WTC11 (cell line): ENCODE data around the gene ZNF292. TPM values are rescaled to one million over a fixed set of nuclear protein-coding genes. Genes with fewer than 3 reads are reported as not detected.

Experiments used
- ATAC-seq: fragments of 200-7000 bp; cut with Tn5 transposase; 2 replicates; pipeline ENCODE4 v1.10.0; 2021; ENCODE audit warnings: mild to moderate bottlenecking, moderate library complexity
- CTCF ChIA-PET: fragments of 300-600 bp; sonication (Branson Sonifier 250); formaldehyde crosslinking; loops from one replicate; lab custom pipeline; 2021; ENCODE audit warnings: antibody characterized with exemption; lab: Charles Lee
- POLR2A ChIA-PET: fragments of 350-600 bp; sonication (Branson Sonifier 250); formaldehyde crosslinking; loops from one replicate; lab custom pipeline; 2021; ENCODE audit warnings: antibody characterized with exemption; lab: Charles Lee
- DNase-seq: peaks from one replicate; pipeline ENCODE4 v3.0.0; 2021; ENCODE audit warnings: low spot score
- H3K27ac Mint-ChIP-seq: 2 replicates; pipeline ENCODE4 v1.8.0; 2021; ENCODE audit warnings: mixed read lengths
- H3K27me3 Mint-ChIP-seq: 2 replicates; pipeline ENCODE4 v1.8.0; 2021; ENCODE audit warnings: low read depth, mild to moderate bottlenecking, moderate library complexity, mixed read lengths
- H3K36me3 Mint-ChIP-seq: 2 replicates; pipeline ENCODE4 v1.8.0; 2021; ENCODE audit warnings: mixed read lengths
- H3K4me1 Mint-ChIP-seq: 2 replicates; pipeline ENCODE4 v1.8.0; 2022; ENCODE audit warnings: mixed read lengths
- H3K4me3 Mint-ChIP-seq: 2 replicates; pipeline ENCODE4 v1.8.0; 2021; ENCODE audit warnings: mild to moderate bottlenecking, moderate library complexity, mixed read lengths
- H3K9me3 Mint-ChIP-seq: 2 replicates; pipeline ENCODE4 v1.8.0; 2021; ENCODE audit warnings: mixed read lengths
- ARID4B ChIP-seq: sonication (generic); formaldehyde crosslinking; IDR thresholded peaks from 2 replicates; pipeline ENCODE4 v1.8.0; 2023; ENCODE audit warnings: missing genetic modification reagents, mild to moderate bottlenecking, borderline replicate concordance
- CBFB ChIP-seq: sonication (generic); formaldehyde crosslinking; IDR thresholded peaks from 2 replicates; pipeline ENCODE4 v1.8.1; 2022; ENCODE audit warnings: mild to moderate bottlenecking, low read depth, missing genetic modification reagents
- E2F1 ChIP-seq: sonication (generic); formaldehyde crosslinking; IDR thresholded peaks from 2 replicates; pipeline ENCODE4 v1.8.0; 2022; ENCODE audit warnings: mild to moderate bottlenecking, missing genetic modification reagents
- E2F4 ChIP-seq: sonication (generic); formaldehyde crosslinking; IDR thresholded peaks from 2 replicates; pipeline ENCODE4 v1.8.1; 2022; ENCODE audit warnings: low read depth, mild to moderate bottlenecking, moderate library complexity, missing genetic modification reagents, borderline replicate concordance
- ELF4 ChIP-seq: sonication (generic); formaldehyde crosslinking; IDR thresholded peaks from 2 replicates; pipeline ENCODE4 v1.8.1; 2022; ENCODE audit warnings: low read depth, mild to moderate bottlenecking, moderate library complexity, missing genetic modification reagents
- ESRRA ChIP-seq: sonication (generic); formaldehyde crosslinking; IDR thresholded peaks from 2 replicates; pipeline ENCODE4 v1.8.1; 2022; ENCODE audit warnings: mild to moderate bottlenecking, missing genetic modification reagents, borderline replicate concordance
- HMGA2 ChIP-seq: fragments of 250-450 bp; sonication (Bioruptor Pico); IDR thresholded peaks from 2 replicates; pipeline ENCODE4 v1.4.0; 2021; ENCODE audit warnings: mild to moderate bottlenecking, moderate library complexity
- HMGXB4 ChIP-seq: sonication (generic); formaldehyde crosslinking; IDR thresholded peaks from 2 replicates; pipeline ENCODE4 v1.8.1; 2023; ENCODE audit warnings: mild to moderate bottlenecking, moderate library complexity, missing genetic modification reagents
- JAZF1 ChIP-seq: fragments of 250-450 bp; sonication (Bioruptor Pico); IDR thresholded peaks from 2 replicates; pipeline ENCODE4 v1.9.0; 2021; ENCODE audit warnings: moderate library complexity, mild to moderate bottlenecking, inconsistent platforms
- NR1H2 ChIP-seq: sonication (generic); formaldehyde crosslinking; IDR thresholded peaks from 2 replicates; pipeline ENCODE4 v1.9.0; 2021; ENCODE audit warnings: mild to moderate bottlenecking, moderate library complexity, missing genetic modification reagents
- NR3C1 ChIP-seq: sonication (generic); formaldehyde crosslinking; conservative IDR thresholded peaks from 2 replicates; pipeline ENCODE4 v1.8.1; 2023; ENCODE audit warnings: low read depth, mild to moderate bottlenecking, missing genetic modification reagents
- PRDM15 ChIP-seq: sonication (generic); formaldehyde crosslinking; IDR thresholded peaks from 2 replicates; pipeline ENCODE4 v1.8.0; 2022; ENCODE audit warnings: missing genetic modification reagents
- PREB ChIP-seq: sonication (generic); formaldehyde crosslinking; IDR thresholded peaks from 2 replicates; pipeline ENCODE4 v1.8.1; 2022; ENCODE audit warnings: mild to moderate bottlenecking, missing genetic modification reagents, moderate library complexity, borderline replicate concordance
- RORB ChIP-seq: fragments of 250-450 bp; sonication (Bioruptor Pico); IDR thresholded peaks from 2 replicates; pipeline ENCODE4 v1.9.0; 2021; ENCODE audit warnings: mild to moderate bottlenecking
- TCF7 ChIP-seq: sonication (generic); formaldehyde crosslinking; IDR thresholded peaks from 2 replicates; pipeline ENCODE4 v1.8.0; 2022; ENCODE audit warnings: mild to moderate bottlenecking, low read depth, missing genetic modification reagents, moderate library complexity
- TEAD1 ChIP-seq: sonication (generic); formaldehyde crosslinking; IDR thresholded peaks from 2 replicates; pipeline ENCODE4 v1.8.0; 2022; ENCODE audit warnings: mild to moderate bottlenecking, missing genetic modification reagents
- ZBTB43 ChIP-seq: sonication (generic); formaldehyde crosslinking; IDR thresholded peaks from 2 replicates; pipeline ENCODE4 v1.8.1; 2023; ENCODE audit warnings: mild to moderate bottlenecking, missing genetic modification reagents
- ZMAT4 ChIP-seq: fragments of 250-450 bp; sonication (Bioruptor Pico); IDR thresholded peaks from 2 replicates; pipeline ENCODE4 v1.9.0; 2021; ENCODE audit warnings: mild to moderate bottlenecking
- ZNF317 ChIP-seq: sonication (generic); formaldehyde crosslinking; IDR thresholded peaks from 2 replicates; pipeline ENCODE4 v1.8.1; 2023; ENCODE audit warnings: low read depth, mild to moderate bottlenecking, moderate library complexity, missing genetic modification reagents, borderline replicate concordance
- total RNA-seq: library from RNA; stranded (reverse); gene quantifications from 3 replicates; pipeline ENCODE4 v1.2.3, GENCODE V29; 2021

The ZNF292 gene
- total RNA-seq, 1 experiment from 2014 or later = 42.1 TPM

- Mint-ChIP-seq H3K4me3 (no peak overlapping the region), H3K27me3 (peaks cover 5% of the 10 kb centered on the region; the same call in 1 of the 2 replicates), H3K4me1 (peaks cover 20% of the 10 kb centered on the region), H3K27ac (0 out of 2 replicates have a peak overlapping the region, but pooled peaks have one; percentile 42), H3K9me3 (peaks cover 65% of the 10 kb centered on the region), H3K36me3 (peaks cover 88% of the 10 kb centered on the region)
- no peak for DNase-seq
- ChIA-PET CTCF (no interaction called here), POLR2A (no interaction called here)
- no peak for TF ChIP-seq JAZF1 (CRISPR knock-in tag)
- TF ChIP-seq E2F1 (CRISPR knock-in tag) = no peak
- ATAC-seq = peak; percentile 71
These were observed 102.2 kb downstream of the ZNF292 start for GRCh38 chr6:87257565-87257964.

- H3K4me3 Mint-ChIP-seq = no peak overlapping the region
- H3K27me3 Mint-ChIP-seq = peaks cover 5% of the 10 kb centered on the region; the same call in 1 of the 2 replicates
- peaks cover 86% of the 10 kb centered on the region for H3K36me3 Mint-ChIP-seq
- ChIA-PET CTCF (no interaction called here), POLR2A (no interaction called here)
- TF ChIP-seq E2F4 (CRISPR knock-in tag) (no peak), ZMAT4 (no peak), ZNF317 (no peak), JAZF1 (CRISPR knock-in tag) (no peak), ZBTB43 (CRISPR knock-in tag) (no peak), NR1H2 (CRISPR knock-in tag) (no peak), PREB (no peak), RORB (no peak), TCF7 (CRISPR knock-in tag) (no peak), HMGA2 (no peak), CBFB (CRISPR knock-in tag) (no peak), TEAD1 (CRISPR knock-in tag) (no peak), ESRRA (CRISPR knock-in tag) (no peak), PRDM15 (CRISPR knock-in tag) (no peak), HMGXB4 (CRISPR knock-in tag) (no peak), NR3C1 (no peak), ARID4B (CRISPR knock-in tag) (no peak), ELF4 (CRISPR knock-in tag) (no peak)
- TF ChIP-seq, all 79 proteins: peak for 0
- DNase-seq (no peak), ATAC-seq (no peak)
- Mint-ChIP-seq H3K9me3 (peaks cover 65% of the 10 kb centered on the region), H3K4me1 (peaks cover 20% of the 10 kb centered on the region), H3K27ac (no peak overlapping the region)
These were observed 102.6 kb downstream of the ZNF292 start for GRCh38 chr6:87257975-87258374.
